Occipital lobe (tissue), 2 donors: Measurements from ENCODE around the gene FAM171A1. TPM values are rescaled to one million over a fixed set of nuclear protein-coding genes. Genes with fewer than 3 reads are reported as not detected.

Experiments used
- DNase-seq: peaks from one replicate; lab custom pipeline; 2025; lab: John Stamatoyannopoulos, UW
- total RNA-seq: library from RNA; depleted of rRNA; stranded (reverse); fragments of >200 nt; gene quantifications from one replicate; pipeline ENCODE4 v1.2.3, GENCODE V29; 2014

Gene FAM171A1
- total RNA-seq, 1 donor from 2014 or later, result 31.2 TPM

DNA sequence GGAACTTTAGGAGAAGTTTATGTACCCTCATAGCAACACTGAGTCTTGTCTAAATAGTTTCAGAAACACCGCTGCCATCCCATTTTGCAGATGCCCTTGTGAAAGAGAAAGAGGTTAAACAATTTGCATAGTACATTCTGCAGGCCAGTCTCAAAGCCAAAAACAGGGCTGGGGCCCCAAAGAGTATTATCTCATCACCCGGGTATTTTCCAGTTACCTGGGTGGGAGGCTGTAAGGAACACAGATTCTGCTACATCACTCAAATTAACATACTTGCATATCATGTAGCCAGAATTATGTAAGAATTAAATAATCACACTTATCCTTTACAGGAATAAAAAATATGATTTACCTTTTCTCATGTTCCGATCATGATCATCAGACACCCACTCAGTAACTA lies 3.1 kb upstream of the FAM171A1 start:
- DNase-seq, result no peak

DNA sequence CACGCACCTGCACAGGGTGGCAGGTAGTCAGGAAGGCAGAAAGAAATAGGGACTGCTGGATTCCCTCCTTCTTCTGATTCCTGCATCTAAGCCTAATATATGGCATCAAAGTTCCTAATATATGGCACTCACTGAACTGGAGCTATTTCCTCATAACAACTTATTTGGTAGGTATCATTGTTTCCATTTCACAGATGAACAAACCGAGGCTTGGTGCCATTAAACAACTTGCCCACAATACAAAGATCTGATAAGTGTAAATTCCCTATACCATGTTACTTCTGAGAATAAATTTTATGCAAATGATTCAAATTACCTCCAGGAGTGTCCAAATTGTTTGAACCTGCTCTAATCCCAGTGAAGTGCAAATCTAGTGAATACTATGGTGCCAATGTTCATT lies 2.1 kb upstream of the FAM171A1 start:
- DNase-seq, result no peak

DNA sequence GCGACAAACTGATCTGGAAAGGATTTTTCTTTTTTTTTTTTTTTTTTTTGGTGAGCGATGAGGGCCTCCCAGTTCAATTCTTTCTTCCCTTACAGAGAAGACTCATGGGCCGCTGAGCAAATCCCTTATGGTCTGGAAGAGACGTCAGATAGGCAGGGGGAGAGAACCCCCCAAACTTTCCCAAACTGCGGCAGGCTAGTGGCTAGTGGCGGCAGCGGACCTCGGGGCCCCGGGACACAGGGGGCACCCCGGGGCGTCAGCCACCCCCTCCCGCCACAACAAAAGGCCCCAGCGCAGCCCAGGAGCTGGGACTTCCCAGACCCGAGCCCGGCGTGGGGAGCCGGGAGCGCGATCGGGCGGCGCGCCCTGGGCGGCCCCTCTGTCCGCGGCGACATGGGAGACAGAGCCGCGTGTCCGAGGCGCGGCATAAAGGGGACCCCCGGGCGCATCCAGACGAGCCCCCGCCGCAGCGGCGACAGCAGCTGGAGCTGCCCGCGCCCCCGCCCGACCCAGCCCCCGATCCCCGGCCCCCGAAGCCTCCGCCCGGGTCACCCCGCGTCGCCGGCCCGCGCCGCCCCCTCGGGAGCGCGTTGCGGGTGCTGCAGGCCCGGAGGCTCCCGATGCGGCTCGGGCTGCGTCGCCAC lies 755 bp downstream of the FAM171A1 start:
- no peak for DNase-seq

DNA sequence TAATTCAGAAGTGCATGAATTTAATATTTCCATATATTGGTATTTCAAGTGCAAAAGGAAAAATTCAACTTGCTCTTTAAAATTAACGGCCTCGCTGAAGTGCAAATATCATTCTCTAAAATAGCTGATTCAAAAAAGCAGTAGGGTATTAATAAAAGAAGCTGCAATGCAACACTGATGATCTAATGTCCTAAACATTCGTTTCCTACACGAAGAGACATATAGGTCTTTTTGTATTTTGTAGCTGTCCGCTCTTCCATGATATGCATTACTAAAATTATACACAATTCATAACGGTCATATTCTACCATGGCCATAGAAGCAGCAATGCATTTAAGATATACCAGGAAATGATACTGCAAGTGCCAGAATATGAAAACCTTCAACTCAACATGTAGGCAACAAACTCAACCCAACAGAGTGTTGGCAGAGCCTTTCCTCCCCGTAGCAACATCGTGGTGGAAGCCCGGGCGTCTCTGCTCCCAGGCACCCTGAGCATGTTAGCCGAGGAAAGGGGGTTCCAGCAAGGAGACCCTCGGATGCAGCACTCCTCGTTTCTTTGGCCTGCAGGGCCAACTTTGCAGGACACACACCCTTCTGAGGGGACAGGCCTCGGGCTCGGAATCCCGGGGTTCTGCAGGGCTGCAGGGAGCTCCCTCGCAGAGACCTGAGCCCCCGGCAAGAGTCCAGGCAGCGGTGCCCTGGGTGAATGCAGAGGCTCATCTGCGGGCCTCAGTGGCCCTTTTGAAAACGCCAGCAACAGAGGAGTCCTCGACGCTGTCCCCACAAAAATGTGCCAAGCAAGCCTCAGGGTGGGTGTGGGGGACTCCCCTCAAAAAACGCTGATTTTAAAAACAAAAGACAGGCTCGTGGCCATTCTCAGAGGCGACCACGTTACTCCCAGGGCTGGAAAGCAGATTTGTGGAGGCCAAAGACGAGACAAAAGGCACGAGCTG lies 1.6 kb downstream of the FAM171A1 start:
- DNase-seq, result no peak

DNA sequence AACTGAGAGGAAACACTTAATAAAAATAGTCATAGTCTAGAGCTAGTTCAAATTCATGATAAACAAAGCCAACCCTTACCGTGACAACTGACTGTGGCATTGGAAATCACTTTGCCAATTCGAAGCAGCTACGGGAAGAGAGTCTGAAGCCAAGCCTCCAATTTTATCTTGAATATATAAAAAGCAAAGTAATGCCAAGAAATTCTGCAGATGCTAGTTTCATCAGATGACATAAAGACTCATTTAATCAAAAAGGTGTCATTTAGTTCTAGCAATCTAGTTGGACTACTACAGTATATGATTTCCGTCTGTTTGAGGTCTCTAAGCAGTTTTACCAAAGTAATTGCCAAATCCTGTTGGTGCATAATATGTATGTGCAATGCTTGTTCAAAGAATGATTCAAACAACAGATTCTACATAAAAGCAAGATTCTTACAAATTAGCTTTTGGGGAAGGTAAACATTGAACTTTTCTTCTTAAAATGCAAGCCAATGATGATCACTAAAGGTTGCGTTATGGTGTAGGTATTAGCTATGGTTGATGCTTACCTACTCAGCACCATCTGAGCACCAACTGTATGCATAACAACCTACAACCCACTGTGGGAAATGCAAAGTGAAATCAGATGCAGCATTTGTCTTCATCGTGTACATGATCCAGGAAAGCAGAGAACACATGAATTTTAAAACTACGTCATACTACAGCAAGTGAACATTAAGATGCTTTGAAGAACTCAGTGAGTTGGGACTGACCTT lies 2.8 kb downstream of the FAM171A1 start:
- DNase-seq, result no peak

DNA sequence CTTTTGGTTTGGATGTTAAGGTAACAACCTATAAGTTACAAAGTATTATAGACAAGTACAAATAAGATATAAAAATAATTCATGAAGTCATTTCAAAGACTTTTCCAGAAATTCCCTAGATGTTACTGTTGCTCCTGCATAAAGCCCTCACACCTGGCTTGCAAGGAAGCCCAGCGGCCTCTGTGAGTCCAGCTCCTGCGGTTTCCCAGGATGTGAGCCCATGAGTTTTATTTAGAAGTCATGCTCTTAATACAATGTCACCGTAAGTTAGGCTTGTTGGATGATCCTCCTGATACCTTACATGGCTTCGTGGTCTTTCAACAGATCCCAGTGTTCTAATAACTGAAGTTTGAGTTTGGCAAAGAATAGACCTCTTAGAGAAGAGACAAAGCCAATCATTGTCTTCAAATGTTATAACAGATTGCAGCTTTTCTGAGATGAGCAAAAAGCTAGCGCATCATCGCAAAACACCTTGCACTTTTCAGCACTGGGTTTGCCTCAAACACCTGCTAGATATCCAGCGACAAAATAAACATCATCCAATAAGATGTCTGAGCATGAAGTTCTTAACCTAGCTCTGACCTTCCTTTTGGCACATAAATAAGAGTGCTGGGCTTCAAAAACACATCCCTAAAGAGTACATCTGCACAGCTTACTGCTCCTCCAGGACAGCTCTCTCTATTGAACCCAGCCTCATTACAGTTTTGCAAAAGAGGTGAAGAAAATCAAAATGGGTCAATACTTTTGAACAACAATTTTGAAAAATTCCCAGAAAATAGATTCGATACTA lies 3.6 kb downstream of the FAM171A1 start:
- no peak for DNase-seq

DNA sequence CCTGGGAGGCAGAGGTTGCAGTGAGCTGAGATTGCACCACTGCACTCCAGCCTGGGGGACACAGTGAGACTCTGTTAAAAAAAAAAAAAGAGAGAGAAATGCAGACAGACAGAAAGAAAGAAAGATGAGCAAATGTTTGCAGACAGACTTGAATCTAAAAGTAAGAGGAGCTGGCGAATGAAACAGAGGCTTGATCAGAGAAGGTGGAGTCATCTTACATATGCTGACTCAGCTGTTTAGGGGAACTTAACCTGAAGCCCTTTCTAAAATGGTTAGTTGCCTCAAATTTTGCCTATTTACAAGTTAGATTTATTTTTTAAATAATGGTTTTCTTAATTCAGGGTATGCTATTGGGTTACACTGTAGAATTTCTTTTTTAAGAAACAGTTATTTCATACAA lies 5.4 kb downstream of the FAM171A1 start:
- no peak for DNase-seq

DNA sequence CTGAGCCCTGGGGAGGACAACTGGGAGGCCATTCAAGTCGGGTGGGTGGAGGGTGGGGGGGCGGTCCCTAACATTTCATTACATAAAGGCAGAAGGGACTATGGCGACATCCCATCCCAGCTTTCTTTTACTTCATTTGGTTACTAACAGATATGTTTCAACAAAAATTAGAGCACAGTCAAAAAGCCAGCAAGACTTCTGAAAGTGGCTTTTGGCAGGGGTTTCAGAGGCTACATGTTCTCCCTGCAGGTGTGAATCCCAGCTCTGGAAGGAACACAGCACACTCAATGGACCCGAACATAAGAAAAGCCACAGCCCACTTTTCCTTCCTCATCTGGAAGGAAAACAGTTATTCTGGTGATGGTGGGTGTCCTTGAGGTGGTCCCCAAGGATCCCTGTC lies 7.1 kb downstream of the FAM171A1 start:
- DNase-seq, result no peak

DNA sequence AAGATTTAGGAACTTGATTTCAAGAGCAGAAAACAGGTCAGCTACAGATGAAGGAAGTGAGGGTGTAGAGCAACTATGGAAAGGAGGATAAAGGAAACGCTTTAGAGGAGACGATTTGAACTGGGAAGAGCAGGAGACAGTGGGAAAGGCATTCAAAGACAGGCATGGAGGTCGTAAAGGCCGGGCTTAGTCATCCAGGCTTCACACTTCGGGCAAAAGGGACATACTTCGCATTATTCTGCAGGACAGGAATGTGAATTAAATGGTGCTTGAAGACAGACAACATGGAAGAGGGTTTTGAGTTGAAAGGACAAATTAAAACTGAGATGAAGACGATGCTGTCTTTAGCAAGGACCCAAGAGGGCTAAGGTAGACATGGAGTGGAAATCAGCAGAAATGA lies 8.1 kb downstream of the FAM171A1 start:
- DNase-seq, result no peak

DNA sequence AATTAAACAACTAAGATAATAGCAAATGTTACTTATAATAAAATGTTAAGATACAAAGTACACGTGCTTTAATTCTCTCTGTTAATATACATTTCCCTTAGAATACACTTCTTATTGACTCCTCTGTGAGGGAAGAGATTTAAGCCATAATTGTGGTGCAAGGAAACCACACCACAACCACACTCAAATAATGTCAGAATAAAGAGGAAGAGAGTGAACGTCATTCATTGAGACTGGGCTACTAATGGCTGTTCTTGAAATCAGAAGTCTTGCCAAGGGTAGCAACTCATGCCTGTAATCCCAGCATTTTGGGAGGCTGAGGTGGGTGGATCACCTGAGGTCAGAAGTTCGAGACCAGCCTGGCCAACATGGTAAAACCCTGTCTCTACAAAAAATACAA lies 10.0 kb downstream of the FAM171A1 start:
- no peak for DNase-seq

DNA sequence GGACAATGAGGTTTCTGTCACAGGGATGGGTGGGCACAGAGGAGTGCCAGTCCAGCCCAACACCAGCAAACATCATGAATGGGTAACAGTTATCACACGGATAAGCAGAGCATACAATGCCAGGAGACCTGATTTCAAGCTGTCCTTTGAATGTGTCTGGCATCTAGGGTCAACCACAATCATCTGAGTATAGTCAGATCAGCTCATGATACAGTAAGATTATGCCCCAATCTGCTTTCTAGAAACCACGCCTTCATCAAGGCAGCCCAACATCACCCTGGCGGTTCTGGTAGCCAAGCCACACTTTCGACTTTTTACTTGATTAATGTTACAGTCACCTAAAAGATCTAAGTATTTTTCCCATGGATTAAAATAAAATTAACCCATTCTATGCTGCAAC lies 10.5 kb downstream of the FAM171A1 start:
- DNase-seq, result no peak

DNA sequence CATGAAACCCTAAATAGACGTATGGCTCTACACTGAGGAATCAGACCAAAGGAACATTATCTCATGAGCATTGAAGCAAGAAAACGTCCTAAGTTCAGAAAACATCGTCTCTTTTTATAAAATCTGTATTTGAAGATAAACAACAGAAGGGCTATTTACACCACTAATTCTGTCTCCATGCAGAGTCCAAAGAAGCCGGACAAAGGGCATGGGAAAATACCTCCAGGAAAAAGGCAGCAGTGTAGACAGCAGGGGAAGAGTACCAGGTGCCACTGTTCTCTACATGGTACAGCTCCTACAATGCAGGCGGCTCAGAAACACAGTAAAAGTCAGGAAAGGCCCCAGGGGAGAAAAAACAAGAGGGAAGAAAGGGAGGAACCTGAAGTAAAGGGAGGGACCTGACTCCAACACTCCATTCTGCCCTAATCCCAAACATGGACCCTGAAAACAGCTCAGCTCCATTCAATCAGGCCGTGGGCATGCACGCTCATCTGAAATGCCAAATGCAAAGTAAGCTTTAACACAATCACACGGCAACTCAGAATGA lies 17.5 kb downstream of the FAM171A1 start:
- DNase-seq, result no peak

DNA sequence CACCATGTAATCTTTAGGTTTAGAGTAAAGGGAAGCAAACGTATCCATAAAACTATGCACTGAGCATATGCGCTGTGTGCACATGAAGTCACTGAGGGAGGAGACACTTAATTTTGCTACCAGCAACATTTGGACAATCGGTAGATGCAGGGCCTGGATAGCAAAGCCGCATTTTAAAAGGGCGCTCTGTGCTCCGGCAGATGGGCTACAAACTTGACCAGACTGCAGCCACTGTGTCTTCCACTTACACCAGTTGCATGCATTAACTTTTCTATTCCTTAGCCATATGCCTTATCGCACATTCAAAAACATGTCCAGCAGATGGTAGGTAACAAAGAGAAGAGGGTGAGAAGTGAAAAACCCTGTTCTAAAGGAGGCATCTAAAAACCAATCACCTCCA lies 18.3 kb downstream of the FAM171A1 start:
- DNase-seq, result no peak

DNA sequence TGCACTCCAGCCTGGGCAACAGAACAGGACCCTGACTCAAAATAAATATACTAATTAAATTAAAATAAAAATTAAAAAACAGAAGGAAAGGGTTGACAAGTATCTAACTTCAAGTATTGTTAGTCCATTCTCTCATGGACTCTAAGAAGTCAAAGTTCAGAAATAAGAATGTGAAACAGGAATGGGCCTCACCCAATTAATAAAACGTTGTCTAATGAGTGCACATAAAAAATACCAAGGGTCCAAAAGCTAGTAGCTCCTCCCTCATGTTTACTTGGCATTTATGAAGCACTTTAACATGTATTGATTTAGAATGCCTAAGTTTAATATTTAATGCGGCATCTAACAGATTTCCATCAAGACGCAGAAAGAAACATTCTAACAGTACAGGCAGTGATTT lies 18.9 kb downstream of the FAM171A1 start:
- DNase-seq, result no peak

DNA sequence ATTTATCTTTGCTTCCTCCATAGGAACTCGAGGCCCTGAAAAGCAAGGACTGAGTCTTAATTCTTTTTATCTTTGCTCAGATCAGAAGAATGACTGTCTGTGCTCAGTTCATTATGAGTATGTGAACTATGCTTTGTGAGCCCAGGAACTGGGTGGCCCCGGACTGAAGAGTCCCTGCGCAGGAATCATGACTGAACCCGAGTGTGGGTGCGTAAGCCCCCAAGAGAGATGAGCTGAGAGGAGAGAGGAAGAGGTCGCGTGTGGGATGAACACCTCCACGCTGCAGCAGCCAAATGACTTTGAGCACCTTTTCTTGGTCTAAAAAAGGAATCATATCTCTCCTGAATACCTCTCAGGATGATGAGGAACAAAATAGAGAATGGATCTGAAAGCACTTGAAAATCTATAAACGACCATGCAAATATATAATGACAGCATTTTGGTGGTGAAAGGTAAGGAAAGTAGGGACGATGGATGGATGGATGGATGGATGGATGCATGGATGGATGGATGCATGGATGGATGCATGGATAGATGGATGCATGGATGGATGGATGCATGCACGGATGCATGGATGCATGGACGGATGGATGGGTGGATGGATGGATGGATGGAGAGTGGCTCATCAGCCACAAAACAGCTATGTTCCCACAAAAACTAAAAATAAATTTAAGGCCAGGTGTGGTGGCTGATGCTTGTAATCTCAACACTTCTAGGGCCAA lies 19.8 kb downstream of the FAM171A1 start:
- no peak for DNase-seq

DNA sequence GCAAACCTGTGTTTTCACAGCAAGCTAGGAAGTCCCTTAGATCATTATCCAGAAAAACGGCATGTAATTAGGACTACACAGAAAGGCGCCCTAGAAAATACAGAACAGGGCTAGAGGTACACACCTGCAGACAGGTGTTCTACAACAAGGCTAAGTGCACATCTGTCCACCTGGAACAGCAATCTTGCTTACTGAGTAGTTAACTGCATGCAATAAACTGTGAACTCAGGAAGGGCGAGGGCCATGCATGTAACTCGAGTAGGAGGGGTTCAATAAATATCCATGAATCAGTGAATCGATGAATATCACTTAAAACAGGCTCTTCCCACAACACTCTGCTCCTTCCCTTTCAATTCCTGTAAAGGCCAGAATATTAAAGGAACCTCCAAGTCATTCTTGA lies 22.0 kb downstream of the FAM171A1 start:
- no peak for DNase-seq

DNA sequence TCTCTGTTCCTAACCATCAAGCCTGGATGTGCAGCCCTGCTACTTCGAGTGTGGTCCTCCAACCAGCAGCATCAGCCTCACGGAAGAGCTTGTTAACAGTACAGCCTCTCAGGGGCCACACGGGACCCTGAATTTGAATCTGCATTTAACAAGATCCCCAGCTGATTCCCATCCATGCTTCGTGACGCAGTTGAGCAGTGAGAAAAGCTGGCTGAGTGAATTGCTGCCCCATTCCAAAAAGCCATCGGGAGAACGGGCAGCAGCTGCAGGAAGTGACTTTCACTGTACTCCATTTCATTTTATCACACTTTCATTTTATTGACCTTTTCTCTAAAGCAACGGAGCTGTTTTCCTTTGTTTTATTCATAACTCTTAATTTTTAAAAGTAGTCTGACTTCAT lies 22.5 kb downstream of the FAM171A1 start:
- no peak for DNase-seq

DNA sequence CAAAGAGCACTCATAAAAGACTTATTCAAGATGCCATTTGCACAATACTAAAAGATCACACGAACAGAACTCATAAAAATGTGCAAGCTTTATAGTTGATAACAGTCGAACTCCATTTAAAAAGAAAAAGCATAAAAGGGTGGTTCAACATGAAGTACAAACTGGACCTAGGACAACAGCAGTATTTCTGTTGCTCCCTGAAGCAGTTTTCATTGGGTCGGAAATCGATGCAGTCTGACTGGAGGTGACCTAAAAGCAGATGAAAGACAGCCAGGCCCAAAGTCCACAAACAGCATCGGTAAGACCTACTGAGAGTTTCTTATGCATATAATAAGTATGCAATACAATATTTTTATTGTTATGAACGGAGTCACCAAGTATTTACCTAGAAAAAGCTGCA lies 23.9 kb downstream of the FAM171A1 start:
- no peak for DNase-seq

DNA sequence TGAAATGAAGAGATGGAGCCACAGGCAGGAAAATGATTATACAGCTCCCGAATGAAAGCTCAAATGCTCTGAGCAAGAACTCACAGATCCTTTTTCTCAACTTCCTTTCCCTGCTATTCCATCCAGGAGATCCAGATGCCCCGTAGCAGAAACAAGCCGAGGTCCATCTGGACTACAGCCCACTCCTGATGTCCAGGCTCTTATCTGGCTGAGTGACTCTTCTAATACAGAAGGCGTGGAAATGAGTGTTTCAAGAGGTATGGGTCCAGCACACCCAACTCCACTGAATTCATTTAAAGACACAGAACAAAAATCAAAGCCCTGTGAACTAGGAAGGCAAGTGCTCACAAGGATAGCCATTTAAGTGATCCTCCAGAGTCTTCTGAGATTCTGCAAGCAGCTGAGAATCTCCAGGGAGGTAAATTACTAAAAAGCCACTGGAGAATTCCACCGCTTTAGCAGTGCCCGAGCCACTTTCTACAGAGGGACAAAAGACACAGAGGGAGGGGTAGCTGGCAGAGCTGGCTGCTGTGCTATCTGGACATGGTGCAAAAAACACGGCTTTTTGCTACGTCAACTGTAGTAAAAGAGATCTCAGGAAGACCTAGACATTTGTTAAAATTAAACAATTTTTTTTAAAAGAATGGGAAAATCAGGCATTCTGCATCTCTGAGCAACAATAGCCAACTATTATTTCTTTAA lies 24.5 kb downstream of the FAM171A1 start:
- DNase-seq, result no peak

DNA sequence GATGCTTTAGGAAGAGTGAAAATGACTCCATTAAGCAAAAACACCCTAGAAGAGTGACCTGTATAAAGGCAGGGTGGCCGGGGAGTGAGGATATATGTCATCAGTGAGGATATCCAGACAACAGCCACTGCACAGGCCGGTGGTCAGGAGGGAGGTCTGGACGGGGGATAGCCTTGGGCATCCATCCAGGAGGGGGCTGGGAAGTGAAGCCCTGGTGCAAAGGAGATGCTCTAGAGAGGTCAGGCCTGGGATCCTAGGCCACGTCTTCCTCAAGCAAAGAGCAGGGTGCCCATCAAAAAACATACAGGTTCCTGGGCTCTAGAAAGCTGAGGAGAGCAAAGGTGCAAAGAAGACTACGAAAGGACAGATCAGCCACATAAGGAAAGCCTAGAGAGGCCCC lies 25.6 kb downstream of the FAM171A1 start:
- DNase-seq, result no peak
